ENCODE data around the gene RPS10. TPM values are rescaled to one million over a fixed set of nuclear protein-coding genes. Genes with fewer than 3 reads are reported as not detected.

RPS10 gene
- polyA plus RNA-seq, 3 donors: 645 to 2,603 (median 1,054) TPM

DNA sequence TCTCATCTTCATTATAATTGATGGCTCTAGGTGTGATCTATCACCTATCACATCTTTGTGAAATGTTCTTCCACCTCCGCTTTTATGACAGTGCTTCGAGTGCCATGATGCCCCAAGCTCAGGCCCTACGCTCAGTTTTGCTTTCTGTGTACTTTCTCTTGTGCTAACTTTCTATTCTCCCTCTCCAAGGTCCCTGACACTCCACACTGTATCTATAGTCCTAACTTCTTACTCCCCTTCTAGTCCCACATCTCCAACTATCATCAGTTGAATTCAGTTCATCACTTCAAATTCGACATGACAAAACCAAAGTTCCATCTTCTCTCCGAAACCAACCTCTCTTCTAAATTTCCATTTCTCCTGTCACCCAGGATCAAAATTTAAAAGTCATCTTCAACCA lies 50.0 kb downstream of the RPS10 start:
- Mint-ChIP-seq H3K36me3 (peaks cover 10 to 11% of the 10 kb centered on the region in 2 donors), H3K27me3 (ENCODE audit: low read depth in 3 of 3) (peaks cover 0 to 2% (median 0%) of the 10 kb centered on the region in 3 donors), H3K27ac (no peak overlapping the region), H3K4me1 (peaks cover 33% of the 10 kb centered on the region), H3K9me3 (peaks cover 0 to 3% (median 0%) of the 10 kb centered on the region in 7 donors), H3K4me3 (no peak overlapping the region)
- H3K9ac ChIP-seq (ENCODE audit: insufficient read depth, low read length, poor library complexity, severe bottlenecking): no peak overlapping the region
- no peak for TF ChIP-seq CTCF (IDR thresholded peaks at IDR 0.05)
- H3K4me1 ChIP-seq (ENCODE audit: control insufficient read depth in 1 of 2, insufficient read depth in 2 of 2, low read length in 2 of 2): peaks cover 35 to 38% of the 10 kb centered on the region in 2 donors
- peaks cover 0 to 11% of the 10 kb centered on the region in 2 donors for H3K36me3 ChIP-seq (replicated peaks in 1 of 2; ENCODE audit: control insufficient read depth in 1 of 2, insufficient read depth in 2 of 2, low read length in 2 of 2)
- no peak overlapping the region for H3K4me2 ChIP-seq (replicated peaks; ENCODE audit: extremely low read depth, low read length, poor library complexity, severe bottlenecking)
- H3K27ac ChIP-seq (ENCODE audit: low read depth in 1 of 2, low read length in 2 of 2): peak overlapping the region in 1 of 2 donors; percentile 52
- H2AFZ ChIP-seq (ENCODE audit: insufficient read depth, low read depth, low read length, poor library complexity, severe bottlenecking): no peak overlapping the region
- intact Hi-C loops (cut with micrococcal nuclease): loop anchor here in 1 of 2 donors (2.0 kb wide), 1 partner anchor 15 kb away; no protein-coding TSS in a partner anchor
- H3K79me2 ChIP-seq (ENCODE audit: insufficient read depth, low read length): peaks cover 94% of the 10 kb centered on the region
- H3K27me3 ChIP-seq (ENCODE audit: control insufficient read depth in 2 of 2, insufficient read depth in 2 of 2, low read length in 2 of 2): no peaks in the 10 kb centered on the region
- no peak for DNase-seq
- H4K20me1 ChIP-seq (ENCODE audit: insufficient read depth, low read length): peaks cover 90% of the 10 kb centered on the region
- no peaks in the 10 kb centered on the region for H3K9me3 ChIP-seq (replicated peaks in 1 of 2; ENCODE audit: control insufficient read depth in 1 of 2, insufficient read depth in 1 of 2, low read length in 2 of 2)
- no peak overlapping the region for H3K4me3 ChIP-seq (replicated peaks in 1 of 3; ENCODE audit: low read depth in 2 of 3, low read length in 3 of 3)
- 98% methylated on average over 5 of the region's 5 CpGs for WGBS (ENCODE audit: insufficient coverage)

GRCh38 chr6:34374508-34374907 lies 51.4 kb downstream of the RPS10 start:
- intact Hi-C loops (cut with micrococcal nuclease): no loop called here
- no peak overlapping the region for H3K4me3 Mint-ChIP-seq
- peaks cover 48 to 52% of the 10 kb centered on the region in 2 donors for H3K4me1 ChIP-seq (ENCODE audit: control insufficient read depth in 1 of 2, insufficient read depth in 2 of 2, low read length in 2 of 2)
- peaks cover 93% of the 10 kb centered on the region for H3K79me2 ChIP-seq (ENCODE audit: insufficient read depth, low read length)
- H3K36me3 Mint-ChIP-seq: peaks cover 11 to 13% of the 10 kb centered on the region in 2 donors
- peaks cover 0 to 2% (median 0%) of the 10 kb centered on the region in 3 donors for H3K27me3 Mint-ChIP-seq (ENCODE audit: low read depth in 3 of 3)
- peaks cover 0 to 8% of the 10 kb centered on the region in 2 donors for H3K36me3 ChIP-seq (replicated peaks in 1 of 2; ENCODE audit: control insufficient read depth in 1 of 2, insufficient read depth in 2 of 2, low read length in 2 of 2)
- H3K27ac ChIP-seq (ENCODE audit: low read depth in 1 of 2, low read length in 2 of 2): peak overlapping the region in 1 of 2 donors; percentile 94
- no peak overlapping the region for H3K27ac Mint-ChIP-seq
- H3K27me3 ChIP-seq (ENCODE audit: control insufficient read depth in 2 of 2, insufficient read depth in 2 of 2, low read length in 2 of 2): no peaks in the 10 kb centered on the region
- WGBS (ENCODE audit: insufficient coverage): 52% methylated on average over 3 of the region's 4 CpGs
- TF ChIP-seq CTCF (IDR thresholded peaks at IDR 0.05): no peak
- no peak for DNase-seq
- peaks cover 38% of the 10 kb centered on the region for H3K4me1 Mint-ChIP-seq
- H3K9ac ChIP-seq (ENCODE audit: insufficient read depth, low read length, poor library complexity, severe bottlenecking): peak overlapping the region; percentile 37
- no peak overlapping the region for H2AFZ ChIP-seq (ENCODE audit: insufficient read depth, low read depth, low read length, poor library complexity, severe bottlenecking)
- peaks cover 0 to 4% (median 0%) of the 10 kb centered on the region in 7 donors for H3K9me3 Mint-ChIP-seq
- H4K20me1 ChIP-seq (ENCODE audit: insufficient read depth, low read length): peaks cover 90% of the 10 kb centered on the region
- H3K4me2 ChIP-seq (replicated peaks; ENCODE audit: extremely low read depth, low read length, poor library complexity, severe bottlenecking): peak overlapping the region; percentile 52
- H3K9me3 ChIP-seq (replicated peaks in 1 of 2; ENCODE audit: control insufficient read depth in 1 of 2, insufficient read depth in 1 of 2, low read length in 2 of 2): no peaks in the 10 kb centered on the region
- peak overlapping the region in 1 of 3 experiments; percentile 42 for H3K4me3 ChIP-seq (replicated peaks in 1 of 3; ENCODE audit: low read depth in 2 of 3, low read length in 3 of 3)

Data from CD14-positive monocyte (primary cell).